Measurements from ENCODE around the gene POP5. TPM values are rescaled to one million over a fixed set of nuclear protein-coding genes. Genes with fewer than 3 reads are reported as not detected.

Gene POP5
- total and polyA plus RNA-seq, 2 experiments from 2014 or later, result 52.4 to 140 TPM

GRCh38 chr12:120588371-120588770, 7.2 kb upstream of the POP5 start (continued):
- no peak for TF ChIP-seq ZNF462 (CRISPR knock-in tag; IDR thresholded peaks at IDR 0.05)
- TF ChIP-seq REST (IDR thresholded peaks at IDR 0.05; ENCODE audit: unreplicated experiment), result no peak
- no peak for TF ChIP-seq ETS1 (IDR thresholded peaks at IDR 0.05)
- TF ChIP-seq STAT1 (IDR thresholded peaks at IDR 0.05; ENCODE audit: unreplicated experiment), result no peak
- no peak for TF ChIP-seq NANOG (IDR thresholded peaks at IDR 0.05; ENCODE audit: borderline replicate concordance)
- no peak for TF ChIP-seq CREB1 (CRISPR knock-in tag; IDR thresholded peaks at IDR 0.05; ENCODE audit: low read depth)
- no peak for TF ChIP-seq POLR2AphosphoS5 (IDR thresholded peaks at IDR 0.05; ENCODE audit: low read depth)
- no peak for TF ChIP-seq JUNB (IDR thresholded peaks at IDR 0.05; ENCODE audit: unreplicated experiment)
- TF ChIP-seq EZH2 (IDR thresholded peaks at IDR 0.05; ENCODE audit: low read depth, unreplicated experiment), result no peak
- TF ChIP-seq EZH2phosphoT487 (IDR thresholded peaks at IDR 0.05; ENCODE audit: unreplicated experiment), result no peak
